Keratinocyte (primary cell): ENCODE measurements around the gene FAM228A. TPM values are rescaled to one million over a fixed set of nuclear protein-coding genes. Genes with fewer than 3 reads are reported as not detected.

Source experiments
- DNase-seq: peaks from one replicate; pipeline ENCODE4 v3.0.0-alpha.2; 2011; ENCODE audit warnings: low read depth, missing footprints, low spot score
- FAIRE-seq: peaks from 2 replicates; lab custom pipeline; 2011; peaks lifted over from hg19 to GRCh38; lab: Jason Lieb, UNC
- H2AFZ ChIP-seq: 2 replicates; pipeline ENCODE4 v1.6.0; 2012; ENCODE audit warnings: low read length, control low read depth, inconsistent platforms; ENCODE audit not compliant: control insufficient read depth
- H3K27ac ChIP-seq: 2 replicates; pipeline ENCODE4 v1.5.1; 2011; ENCODE audit warnings: low read length; ENCODE audit not compliant: control insufficient read depth, insufficient read depth
- H3K27me3 ChIP-seq: 3 replicates; pipeline ENCODE4 v1.6.0; 2011; ENCODE audit warnings: low read length; ENCODE audit not compliant: control insufficient read depth, insufficient read depth; ENCODE audit errors: extremely low read depth
- H3K36me3 ChIP-seq, 2 experiments: 2 replicates in 1 of 2; 3 replicates in 1 of 2; pipeline ENCODE4 v1.5.1; 2011; ENCODE audit warnings: low read length in 2 of 2, mild to moderate bottlenecking in 1 of 2; ENCODE audit not compliant: control insufficient read depth in 2 of 2, insufficient read depth in 2 of 2; ENCODE audit errors: extremely low read depth in 1 of 2
- H3K4me1 ChIP-seq: 3 replicates; pipeline ENCODE4 v1.5.1; 2011; ENCODE audit warnings: low read length; ENCODE audit not compliant: control insufficient read depth, insufficient read depth; ENCODE audit errors: extremely low read depth
- H3K4me2 ChIP-seq: 3 replicates; pipeline ENCODE4 v1.6.0; 2011; ENCODE audit warnings: low read depth, low read length; ENCODE audit not compliant: control insufficient read depth, insufficient read depth; ENCODE audit errors: extremely low read depth
- H3K4me3 ChIP-seq, 3 experiments: fragments of 200-600 bp in 1 of 3; sonication (generic) in 1 of 3; 2 replicates in 2 of 3; 3 replicates in 1 of 3; pipeline ENCODE4 v1.5.1; 2011 to 2016; ENCODE audit warnings: low read length in 3 of 3, mild to moderate bottlenecking in 3 of 3, control low read depth in 2 of 3, inconsistent platforms in 1 of 3, low read depth in 1 of 3, mixed read lengths in 1 of 3, mixed run types in 1 of 3, moderate library complexity in 1 of 3; ENCODE audit not compliant: control insufficient read depth in 2 of 3, insufficient read depth in 2 of 3; ENCODE audit errors: extremely low read depth in 1 of 3
- H3K79me2 ChIP-seq: 2 replicates; pipeline ENCODE4 v1.6.0; 2012; ENCODE audit warnings: low read length; ENCODE audit not compliant: control insufficient read depth, insufficient read depth
- H3K9ac ChIP-seq: 3 replicates; pipeline ENCODE4 v1.6.0; 2011; ENCODE audit warnings: low read length; ENCODE audit not compliant: control insufficient read depth, insufficient read depth; ENCODE audit errors: extremely low read depth
- H3K9me1 ChIP-seq: 3 replicates; pipeline ENCODE4 v1.6.0; 2011; ENCODE audit warnings: low read length; ENCODE audit not compliant: control insufficient read depth, insufficient read depth; ENCODE audit errors: extremely low read depth
- H3K9me3 ChIP-seq: 2 replicates; pipeline ENCODE4 v1.5.1; 2012; ENCODE audit warnings: low read depth, low read length; ENCODE audit not compliant: control insufficient read depth
- H4K20me1 ChIP-seq: 3 replicates; pipeline ENCODE4 v1.6.0; 2011; ENCODE audit warnings: low read length; ENCODE audit not compliant: control insufficient read depth, insufficient read depth; ENCODE audit errors: extremely low read depth
- EZH2 ChIP-seq: IDR thresholded peaks from one replicate; pipeline ENCODE4 v1.6.1; 2012; ENCODE audit warnings: inconsistent platforms, mild to moderate bottlenecking, low read length, moderate library complexity
- dilution Hi-C: fragments of 300-500 bp; cut with MboI; formaldehyde crosslinking; loops from one replicate; pipeline ENCODE4 v1.7.0; 2020; ENCODE audit warnings: low sequenced_read_pairs; ENCODE audit not compliant: extremely low pct_ligation_motif_present
- polyA plus RNA-seq, 5 experiments: library from polyadenylated mRNA; depleted of rRNA in 3 of 5; stranded (reverse) in 3 of 5; stranded (forward) in 1 of 5; unstranded in 1 of 5; fragments of >200 nt; gene quantifications; 1 replicate in 1 of 5; 2 replicates in 3 of 5; 3 replicates in 1 of 5; pipeline versions ENCODE4 v1.2.1 to v1.2.3, GENCODE V29; 2011 to 2012; ENCODE audit warnings: missing spikeins in 2 of 5, low read depth in 1 of 5, low replicate concordance in 1 of 5
- TF ChIP-seq, protein P1 (sequence below), 3 experiments: IDR thresholded peaks in 1 of 3; conservative IDR thresholded peaks in 1 of 3; optimal IDR thresholded peaks in 1 of 3; 2 replicates in 2 of 3; 3 replicates in 1 of 3; pipeline versions ENCODE3 to v1.5.1; 2011; ENCODE audit warnings: low read length in 3 of 3, mild to moderate bottlenecking in 3 of 3, moderate library complexity in 2 of 3, control low read depth in 1 of 3, inconsistent platforms in 1 of 3; ENCODE audit not compliant: insufficient read depth in 2 of 3; ENCODE audit errors: extremely low read depth in 1 of 3

FAM228A gene
- polyA plus RNA-seq, 1 donor (not counting 4 experiments of a cell fraction or from before 2014, with no cell fraction given), result not detected

DNA sequence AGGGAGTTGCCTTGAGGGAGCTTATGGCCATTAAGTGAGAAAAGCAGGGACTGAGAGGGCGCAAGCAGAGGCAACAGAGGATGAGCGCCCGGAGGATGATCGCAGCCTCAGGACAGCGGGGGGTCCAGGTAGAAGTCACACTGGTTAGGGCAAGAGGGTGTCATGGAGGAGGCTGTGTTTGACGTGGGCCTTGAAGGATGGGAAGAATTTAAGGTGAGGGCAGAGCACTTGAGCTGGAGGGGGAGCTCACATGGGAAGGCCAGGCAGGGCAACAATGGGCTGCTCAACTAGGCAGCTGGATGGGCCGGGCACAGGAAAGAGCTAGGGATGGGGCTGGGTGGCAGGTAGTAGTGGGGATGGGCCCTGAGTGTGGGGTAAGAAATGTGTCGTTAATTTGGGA is 31.9 kb downstream of the FAM228A start:
- Histone ChIP-seq H3K79me2 (no peaks in the 10 kb centered on the region), H3K9me1 (no peaks in the 10 kb centered on the region), H3K4me1 (no peaks in the 10 kb centered on the region), H3K9me3 (no peaks in the 10 kb centered on the region), H3K9ac (no peak overlapping the region), H3K36me3 (peaks cover 9 to 16% of the 10 kb centered on the region in 2 experiments), H3K4me3 (no peak overlapping the region), H3K27me3 (no peaks in the 10 kb centered on the region), H2AFZ (no peak overlapping the region), H3K27ac (no peak overlapping the region), H4K20me1 (no peaks in the 10 kb centered on the region), H3K4me2 (no peak overlapping the region)
- no peak for TF ChIP-seq EZH2
- TF ChIP-seq, protein P1, sequence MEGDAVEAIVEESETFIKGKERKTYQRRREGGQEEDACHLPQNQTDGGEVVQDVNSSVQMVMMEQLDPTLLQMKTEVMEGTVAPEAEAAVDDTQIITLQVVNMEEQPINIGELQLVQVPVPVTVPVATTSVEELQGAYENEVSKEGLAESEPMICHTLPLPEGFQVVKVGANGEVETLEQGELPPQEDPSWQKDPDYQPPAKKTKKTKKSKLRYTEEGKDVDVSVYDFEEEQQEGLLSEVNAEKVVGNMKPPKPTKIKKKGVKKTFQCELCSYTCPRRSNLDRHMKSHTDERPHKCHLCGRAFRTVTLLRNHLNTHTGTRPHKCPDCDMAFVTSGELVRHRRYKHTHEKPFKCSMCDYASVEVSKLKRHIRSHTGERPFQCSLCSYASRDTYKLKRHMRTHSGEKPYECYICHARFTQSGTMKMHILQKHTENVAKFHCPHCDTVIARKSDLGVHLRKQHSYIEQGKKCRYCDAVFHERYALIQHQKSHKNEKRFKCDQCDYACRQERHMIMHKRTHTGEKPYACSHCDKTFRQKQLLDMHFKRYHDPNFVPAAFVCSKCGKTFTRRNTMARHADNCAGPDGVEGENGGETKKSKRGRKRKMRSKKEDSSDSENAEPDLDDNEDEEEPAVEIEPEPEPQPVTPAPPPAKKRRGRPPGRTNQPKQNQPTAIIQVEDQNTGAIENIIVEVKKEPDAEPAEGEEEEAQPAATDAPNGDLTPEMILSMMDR (optimal IDR thresholded peaks at IDR 0.05 in 1 of 3, IDR thresholded peaks at IDR 0.05 in 1 of 3, conservative IDR thresholded peaks at IDR 0.05 in 1 of 3; ENCODE audit: extremely low read depth in 1 of 3, insufficient read depth in 2 of 3, low read length in 3 of 3), result no peak
- FAIRE-seq (no peak), DNase-seq (no peak)
- dilution Hi-C loops, result no loop called here

DNA sequence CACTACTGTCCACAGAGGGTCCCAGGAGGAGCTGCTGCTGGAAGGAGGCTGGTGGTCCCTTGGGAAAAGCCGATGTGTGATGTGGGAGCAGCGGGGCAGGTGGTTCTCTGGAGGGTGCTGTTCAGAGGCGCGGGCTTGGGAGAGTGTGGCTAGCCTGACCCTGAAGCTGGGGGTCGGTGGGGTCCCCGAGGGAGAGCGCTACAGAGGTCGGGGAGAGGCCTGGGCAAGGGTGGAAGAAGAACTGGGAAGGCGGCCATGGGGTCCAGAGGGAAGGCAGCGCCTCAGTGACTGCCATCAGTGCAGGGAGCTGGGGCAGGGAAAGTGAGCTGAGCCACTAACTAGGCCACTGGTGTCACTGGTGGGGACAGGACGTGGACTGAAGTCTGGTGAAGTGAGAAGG is 32.5 kb downstream of the FAM228A start:
- H3K27ac ChIP-seq, result no peak overlapping the region
- no peaks in the 10 kb centered on the region for H3K9me3 ChIP-seq
- H2AFZ ChIP-seq, result no peak overlapping the region
- no peaks in the 10 kb centered on the region for H3K4me1 ChIP-seq
- TF ChIP-seq, protein P1 (optimal IDR thresholded peaks at IDR 0.05 in 1 of 3, IDR thresholded peaks at IDR 0.05 in 1 of 3, conservative IDR thresholded peaks at IDR 0.05 in 1 of 3; ENCODE audit: extremely low read depth in 1 of 3, insufficient read depth in 2 of 3, low read length in 3 of 3), result no peak
- no peak for TF ChIP-seq EZH2
- dilution Hi-C loops, result no loop called here
- H3K4me2 ChIP-seq, result no peak overlapping the region
- no peak overlapping the region for H3K4me3 ChIP-seq
- no peaks in the 10 kb centered on the region for H4K20me1 ChIP-seq
- H3K9me1 ChIP-seq, result no peaks in the 10 kb centered on the region
- H3K27me3 ChIP-seq, result no peaks in the 10 kb centered on the region
- DNase-seq (no peak), FAIRE-seq (no peak)
- peaks cover 9 to 15% of the 10 kb centered on the region in 2 experiments for H3K36me3 ChIP-seq
- H3K79me2 ChIP-seq, result no peaks in the 10 kb centered on the region
- no peak overlapping the region for H3K9ac ChIP-seq
